ENCODE data around the gene SEZ6L.

GRCh38 chr22:26374391-26375026, 205.2 kb downstream of the SEZ6L start:
- TF ChIP-seq CTCF (IDR thresholded peaks at IDR 0.05) = no peak
- TF ChIP-seq POLR2A (IDR thresholded peaks at IDR 0.05) = no peak

All from lower leg skin (tissue), 3 donors.